Right ventricle myocardium inferior (tissue), 1 donor: Measurements from ENCODE around the gene PKNOX2. TPM values are rescaled to one million over a fixed set of nuclear protein-coding genes. Genes with fewer than 3 reads are reported as not detected.
A peak's percentile ranks its signal among the peaks of the same experiment; 100 is the strongest.

Source experiments
- ATAC-seq: fragments of 200-7000 bp; cut with Tn5 transposase; one replicate; pipeline ENCODE4 v1.9.1; 2020; ENCODE audit warnings: mild to moderate bottlenecking, moderate library complexity
- DNase-seq: peaks from one replicate; pipeline ENCODE4 v3.0.0; 2021; ENCODE audit errors: missing footprints
- intact Hi-C: fragments of 100-400 bp; cut with DNase I; formaldehyde crosslinking; loops from one replicate; pipeline ENCODE4 v1.11.0; 2022
- total RNA-seq: library from RNA; stranded (reverse); fragmentation: NEBNext Ultra II Directional; extraction: Animal tissue kit (Norgen Biotek cat#: 25700); gene quantifications from one replicate; pipeline ENCODE4 v1.2.1, GENCODE V29; 2021
- donor health status: DM: no; HTN: yes; CAD: no; lungs with severe emphysema.

The PKNOX2 gene
- total RNA-seq, 1 donor from 2014 or later, result 9.1 TPM

- intact Hi-C loops, result no loop called here
- DNase-seq, result no peak
These were observed 233.9 kb downstream of the PKNOX2 start for GRCh38 chr11:125398475-125398874.

GRCh38 chr11:125398994-125399640 is 234.6 kb downstream of the PKNOX2 start:
- DNase-seq (no peak), ATAC-seq (no peak)
- intact Hi-C loops, result no loop called here

More at GRCh38 chr11:125398475-125398874, 233.9 kb downstream of the PKNOX2 start:
- no peak for ATAC-seq

GRCh38 chr11:125399945-125400344 is 235.4 kb downstream of the PKNOX2 start:
- ATAC-seq (no peak), DNase-seq (no peak)
- intact Hi-C loops, result loop anchor here (10.0 kb wide), 1 partner anchor 445 kb away; the partner anchor contains the start of gene CCDC15

DNA sequence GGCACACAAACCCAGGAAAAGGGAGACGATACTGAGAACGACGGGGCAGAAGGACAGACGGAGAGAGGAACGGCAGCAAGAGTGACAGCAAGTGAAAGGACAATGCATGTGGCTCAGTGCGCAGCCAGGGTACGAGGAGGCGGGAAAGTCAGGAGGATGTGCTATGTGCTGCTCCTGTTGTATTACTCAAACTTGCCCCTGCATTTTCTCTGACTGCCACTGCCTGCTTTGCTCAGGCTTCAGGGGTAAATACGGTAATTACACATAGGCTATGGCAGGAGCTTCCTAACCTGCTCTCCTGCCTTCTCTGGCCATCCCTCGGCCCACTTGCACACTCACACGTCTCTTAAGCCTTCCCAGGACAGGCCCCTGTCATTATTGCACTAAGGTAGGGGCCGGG is 236.7 kb downstream of the PKNOX2 start:
- ATAC-seq, result no peak
- intact Hi-C loops, result loop anchor here (10.0 kb wide), 1 partner anchor 446 kb away; the partner anchor contains the start of gene CCDC15
- no peak for DNase-seq

GRCh38 chr11:125401746-125402145 is 237.2 kb downstream of the PKNOX2 start:
- intact Hi-C loops, result loop anchor here (10.0 kb wide), 1 partner anchor 447 kb away; the partner anchor contains the start of gene CCDC15
- ATAC-seq (peak; percentile 24), DNase-seq (no peak)

- ATAC-seq (no peak), DNase-seq (no peak)
- intact Hi-C loops, result loop anchor here (10.0 kb wide), 1 partner anchor 448 kb away; the partner anchor contains the start of gene CCDC15
These were observed 237.9 kb downstream of the PKNOX2 start for GRCh38 chr11:125402435-125402834.

- ATAC-seq, result peak; percentile 3
- intact Hi-C loops, result loop anchor here (10.0 kb wide), 1 partner anchor 449 kb away; the partner anchor contains the start of gene CCDC15
- DNase-seq, result no peak
These were observed 239.7 kb downstream of the PKNOX2 start for GRCh38 chr11:125404157-125404810.

DNA sequence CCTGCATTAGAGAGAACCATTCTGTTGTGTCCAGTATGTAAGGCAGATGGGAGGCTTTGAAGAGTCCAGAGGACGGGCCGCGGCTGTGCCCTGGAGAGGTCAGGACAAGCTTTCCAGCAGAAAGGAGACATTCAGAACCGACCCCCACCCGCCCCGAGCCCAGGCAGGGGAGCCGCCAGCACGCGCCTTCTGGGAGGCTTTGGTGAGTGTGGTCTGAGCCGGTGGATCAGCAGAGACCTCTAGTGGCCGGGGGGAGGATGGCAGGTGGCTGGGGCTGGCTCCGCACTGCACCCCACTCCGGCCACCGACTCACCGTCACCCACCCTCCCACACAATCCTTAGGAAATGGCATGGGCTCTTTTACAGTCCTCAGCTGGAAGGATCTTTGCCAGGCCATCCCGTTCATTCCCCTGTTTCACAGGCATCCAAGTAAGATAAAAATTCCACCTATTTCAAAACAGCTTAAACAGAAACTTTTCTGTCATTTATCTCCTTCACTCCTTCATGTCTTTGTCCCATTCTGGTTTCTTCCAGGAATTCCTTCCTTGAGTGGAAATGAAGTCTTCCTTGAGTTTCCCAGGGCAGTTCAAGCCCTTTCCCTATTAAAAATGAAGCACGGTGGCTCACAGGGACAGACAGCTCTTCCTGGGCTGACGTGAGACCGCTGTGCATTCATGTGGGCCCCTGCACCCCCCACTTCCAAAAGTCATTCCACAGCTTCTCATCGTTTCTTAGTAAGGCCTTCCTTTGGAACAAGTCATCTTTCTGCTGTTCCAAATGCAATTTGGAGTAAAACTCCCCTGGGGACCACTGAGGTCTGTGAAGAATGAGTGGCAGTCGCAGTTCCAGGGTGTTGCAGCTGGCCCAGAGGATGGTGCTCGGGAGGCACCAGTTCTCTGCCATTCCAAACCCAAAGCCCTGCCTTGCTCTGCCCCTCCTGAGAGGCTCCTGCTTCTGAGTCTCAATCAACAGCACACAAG is 240.6 kb downstream of the PKNOX2 start:
- intact Hi-C loops, result loop anchor here (1.0 to 10.0 kb wide), 4 partner anchors 57 to 450 kb away; partner anchors contain the start of gene CCDC15
- ATAC-seq, result peak; percentile 90
- DNase-seq, result peak; percentile 80

DNA sequence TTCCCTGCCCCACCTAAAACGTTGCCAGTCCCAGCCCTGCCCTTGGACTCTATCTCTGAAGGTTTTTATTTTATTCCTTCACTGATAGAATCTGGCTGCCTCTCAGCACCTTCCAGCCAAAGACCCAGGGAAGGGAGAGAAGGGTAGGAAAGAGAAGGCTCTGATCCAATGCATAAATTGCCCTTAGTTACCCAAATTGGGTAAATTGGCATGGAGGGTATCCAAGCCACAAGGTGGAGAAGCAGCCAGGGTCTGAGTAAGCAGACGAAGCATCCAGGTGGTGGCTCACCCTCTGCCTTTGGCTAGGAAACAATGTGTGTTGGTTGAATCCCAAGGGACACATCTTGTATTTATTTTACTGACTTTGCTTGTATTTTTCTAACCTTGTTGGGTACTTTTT is 242.5 kb downstream of the PKNOX2 start:
- ATAC-seq (no peak), DNase-seq (no peak)
- intact Hi-C loops, result loop anchor here (5.0 to 10.0 kb wide), 2 partner anchors 240 to 452 kb away; partner anchors contain the start of gene CCDC15

DNA sequence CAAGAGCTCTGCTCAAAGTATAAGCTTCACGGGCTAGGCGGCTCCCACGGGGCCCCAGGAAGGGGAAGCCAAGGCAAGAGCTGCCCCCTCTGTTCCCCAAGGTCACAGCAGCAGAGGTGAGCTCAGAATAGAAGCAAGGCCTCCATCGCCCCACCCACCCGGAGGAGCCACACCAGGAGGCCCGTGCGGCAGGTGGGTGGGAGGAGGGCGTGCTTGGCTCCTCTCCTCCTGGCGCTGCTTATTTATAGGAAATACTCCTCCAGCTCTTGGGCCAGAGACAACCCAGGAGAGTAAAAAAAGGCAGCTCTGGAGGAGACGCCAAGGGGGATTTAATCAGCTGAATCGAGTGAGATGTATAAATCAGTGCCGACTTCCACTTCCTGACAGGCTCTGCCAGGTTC is 243.8 kb downstream of the PKNOX2 start:
- intact Hi-C loops, result loop anchor here (1.0 to 10.0 kb wide), 3 partner anchors 17 to 454 kb away; partner anchors contain the start of gene CCDC15
- ATAC-seq (peak; percentile 40), DNase-seq (no peak)

DNA sequence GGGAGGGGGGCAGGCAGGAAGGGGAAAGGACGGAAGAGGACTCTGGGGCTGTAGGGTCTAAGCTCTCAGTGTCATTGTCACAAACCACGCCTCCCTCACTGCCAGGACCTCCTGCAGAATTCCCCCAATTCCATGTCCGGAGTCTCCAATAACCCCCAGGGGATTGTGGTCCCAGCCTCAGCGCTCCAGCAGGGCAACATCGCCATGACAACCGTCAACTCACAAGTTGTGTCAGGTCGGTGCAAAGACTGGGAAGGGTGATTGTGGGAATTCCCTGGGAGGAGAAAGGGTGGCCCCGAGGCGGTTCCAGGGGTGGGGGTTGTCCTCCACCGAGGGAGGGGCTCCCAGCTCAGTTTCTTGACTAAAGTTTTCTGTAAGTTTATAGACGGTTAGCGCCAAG is 245.5 kb downstream of the PKNOX2 start:
- DNase-seq (no peak), ATAC-seq (no peak)
- intact Hi-C loops, result no loop called here

DNA sequence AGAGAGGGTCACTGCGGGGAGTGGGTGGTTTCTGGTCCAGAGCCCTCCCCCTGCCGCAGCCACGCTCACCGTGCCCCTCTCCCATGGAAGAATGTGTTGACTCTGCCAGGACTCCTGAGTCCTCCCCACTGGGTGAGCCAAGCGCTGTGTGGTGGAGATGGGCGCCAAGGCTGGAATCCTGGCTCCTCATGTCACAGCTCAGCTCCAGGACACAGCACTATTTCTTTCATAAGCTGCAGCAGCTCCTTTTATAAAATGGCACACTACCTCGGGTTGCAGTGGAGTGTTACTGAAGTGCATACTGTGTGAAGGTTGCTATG is 247.6 kb downstream of the PKNOX2 start:
- DNase-seq, result no peak
- intact Hi-C loops, result no loop called here
- ATAC-seq, result no peak

DNA sequence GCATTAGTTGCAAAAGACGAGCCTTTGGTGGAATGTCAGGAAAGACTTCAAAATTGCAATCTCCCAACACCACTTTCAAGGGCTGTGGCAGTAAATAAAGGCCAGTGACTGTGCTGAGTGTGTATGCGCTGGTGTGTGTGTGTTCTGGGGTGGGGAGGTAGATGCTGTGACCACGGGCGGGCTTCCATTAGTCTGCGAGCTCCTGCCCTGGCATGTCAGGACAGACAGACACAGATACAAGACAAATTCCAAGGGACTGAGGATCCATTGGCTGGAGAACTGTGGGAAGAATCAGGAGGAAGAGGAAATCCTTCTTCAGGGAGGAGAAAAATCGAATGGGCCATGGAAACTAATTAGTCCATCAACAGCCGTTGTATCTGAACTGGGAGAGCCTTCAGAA is 248.0 kb downstream of the PKNOX2 start:
- intact Hi-C loops, result no loop called here
- no peak for DNase-seq
- no peak for ATAC-seq

DNA sequence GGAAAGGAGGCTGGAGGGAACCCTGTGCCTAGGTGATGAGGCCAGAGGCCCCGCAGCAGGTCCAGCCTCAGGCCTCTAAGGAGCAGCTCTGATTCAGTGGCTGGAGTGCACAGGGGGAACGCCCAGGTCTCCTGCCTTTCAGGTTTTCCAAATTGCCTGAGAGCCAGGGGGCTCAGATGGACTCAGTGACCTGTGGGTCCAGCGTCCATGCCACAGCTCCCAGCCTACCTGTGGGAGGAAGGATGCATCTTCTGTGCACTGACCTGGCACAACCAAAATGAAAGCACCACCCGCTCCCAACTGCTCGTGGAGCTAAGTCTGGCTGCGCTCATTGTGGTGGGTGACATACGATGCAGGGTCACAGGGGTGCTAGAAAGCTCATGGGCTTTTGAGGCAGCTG is 248.7 kb downstream of the PKNOX2 start:
- ATAC-seq (no peak), DNase-seq (no peak)
- intact Hi-C loops, result no loop called here

GRCh38 chr11:125414121-125414520 is 249.6 kb downstream of the PKNOX2 start:
- intact Hi-C loops, result no loop called here
- no peak for DNase-seq
- ATAC-seq, result no peak

GRCh38 chr11:125416981-125417935 is 252.7 kb downstream of the PKNOX2 start:
- peak; percentile 59 for ATAC-seq
- DNase-seq, result no peak
- intact Hi-C loops, result no loop called here

DNA sequence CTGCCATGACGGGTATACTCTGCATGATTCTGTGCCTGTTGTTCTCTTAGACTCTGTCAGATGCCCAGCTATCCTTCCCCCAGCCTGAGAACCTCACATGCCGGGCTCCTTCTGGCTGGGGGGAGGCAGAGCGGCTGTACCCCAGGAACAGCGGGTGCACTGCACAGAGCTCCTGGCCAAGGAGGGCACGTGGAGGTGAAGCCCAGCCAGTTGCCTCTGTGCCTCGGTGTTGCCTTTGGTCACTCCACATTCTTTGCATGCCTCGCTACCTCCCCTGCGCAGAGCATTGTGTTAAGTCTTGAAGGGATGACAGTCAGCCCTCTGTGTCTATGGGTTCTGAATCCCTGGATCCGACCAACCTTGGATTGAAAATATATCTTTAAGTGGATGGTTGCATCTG is 253.8 kb downstream of the PKNOX2 start:
- intact Hi-C loops, result no loop called here
- peak; percentile 45 for ATAC-seq
- peak; percentile 62 for DNase-seq

GRCh38 chr11:125422681-125423080 is 258.1 kb downstream of the PKNOX2 start:
- intact Hi-C loops, result no loop called here
- DNase-seq, result no peak
- no peak for ATAC-seq
